Fibroblast of the aortic adventitia (primary cell): Measurements from ENCODE around the gene PKDREJ. TPM values are rescaled to one million over a fixed set of nuclear protein-coding genes. Genes with fewer than 3 reads are reported as not detected.

ENCODE experiments used
- DNase-seq: peaks from one replicate; pipeline ENCODE4 v3.0.0-alpha.2; 2010; ENCODE audit warnings: low read depth
- H3K4me3 ChIP-seq: 2 replicates; pipeline ENCODE4 v1.5.1; 2011; ENCODE audit warnings: low read depth, mild to moderate bottlenecking, control low read depth, low read length, moderate library complexity
- CTCF ChIP-seq: IDR thresholded peaks from 2 replicates; pipeline ENCODE4 v1.5.1; 2011; ENCODE audit warnings: mild to moderate bottlenecking, low read length, control low read depth, inconsistent platforms; ENCODE audit not compliant: insufficient read depth
- total RNA-seq: library from RNA; depleted of rRNA; stranded (reverse); fragments of >200 nt; gene quantifications from 2 replicates; pipeline ENCODE4 v1.2.3, GENCODE V29; 2012; ENCODE audit warnings: low replicate concordance

The PKDREJ gene
- total RNA-seq, 1 donor: 0.09 TPM

DNA sequence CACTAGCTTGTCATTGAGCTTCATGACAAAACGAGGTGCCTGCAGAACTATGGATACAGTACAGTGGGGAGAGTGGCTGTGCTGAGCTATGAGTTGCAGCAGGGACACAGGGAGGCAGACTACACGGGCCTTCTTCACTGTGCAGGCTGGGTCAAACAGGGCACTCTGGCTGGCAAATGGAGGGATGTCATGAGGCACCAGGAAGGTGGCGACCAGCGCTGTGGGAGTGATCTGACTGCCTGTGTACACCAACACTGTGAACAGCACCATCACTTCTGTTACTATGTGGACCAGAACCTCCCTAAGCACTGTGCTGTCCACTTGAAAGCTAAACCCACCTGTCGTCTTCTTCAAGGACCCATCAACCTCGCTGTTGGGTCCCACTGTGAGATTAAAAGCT, 3.1 kb downstream of the PKDREJ start:
- DNase-seq: no peak
- TF ChIP-seq CTCF: no peak
- no peak overlapping the region for H3K4me3 ChIP-seq

- H3K4me3 ChIP-seq: no peak overlapping the region
- no peak for DNase-seq
- TF ChIP-seq CTCF: no peak
These were observed 3.8 kb downstream of the PKDREJ start for GRCh38 chr22:46259374-46259773.

DNA sequence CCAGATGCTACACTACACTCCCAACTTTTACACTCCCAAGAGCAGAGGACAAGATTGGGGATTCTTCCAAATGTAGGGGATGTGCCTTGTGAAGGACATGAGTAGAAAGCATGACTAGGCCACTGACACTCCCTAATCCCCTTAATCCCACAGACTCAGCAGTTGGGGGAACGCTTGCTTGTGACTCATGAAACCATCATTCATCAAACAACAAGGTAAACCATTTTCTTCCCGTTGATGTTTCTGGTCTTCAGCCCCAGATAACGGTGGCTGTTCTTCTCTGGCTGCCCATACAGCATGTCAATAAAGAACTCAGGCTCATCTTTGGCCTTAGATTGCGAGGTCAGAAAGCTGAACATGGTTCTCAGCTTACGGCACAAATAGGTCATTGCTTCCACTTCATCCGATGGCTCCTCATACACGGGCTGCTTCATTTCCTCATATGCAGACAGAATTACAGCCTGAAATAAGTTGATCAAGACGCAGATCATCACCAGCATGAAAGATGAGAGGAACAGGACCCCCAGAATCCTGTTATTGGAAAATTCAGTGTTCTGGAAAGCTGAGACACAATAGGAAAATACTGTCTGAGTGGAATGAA, 6.7 kb downstream of the PKDREJ start:
- H3K4me3 ChIP-seq: no peak overlapping the region
- TF ChIP-seq CTCF: no peak
- DNase-seq: no peak

DNA sequence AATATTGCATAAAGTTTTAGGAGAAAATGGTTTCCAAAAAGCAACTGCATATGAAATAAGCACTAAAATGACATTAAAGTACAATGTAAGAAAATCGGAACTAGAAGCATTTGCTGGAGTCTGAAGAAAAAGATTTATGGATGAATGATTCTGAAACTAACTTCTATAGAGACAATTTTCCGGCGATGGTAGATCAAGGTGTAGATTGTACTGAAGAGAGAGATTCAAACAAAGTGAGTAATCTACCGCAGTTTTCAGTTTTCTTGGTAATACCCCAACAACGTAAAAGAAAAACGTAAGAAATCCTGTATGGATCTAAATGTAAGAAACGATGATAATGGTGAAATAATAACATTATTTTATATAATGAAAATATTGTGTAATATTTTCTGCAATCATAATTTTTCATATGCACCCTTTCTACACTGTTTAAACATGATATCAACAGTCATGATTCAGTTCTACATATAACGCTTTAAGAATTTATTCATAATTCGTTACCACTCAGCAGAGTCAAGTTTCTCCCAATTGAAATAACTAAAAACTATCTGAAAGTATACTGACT, 11.2 kb downstream of the PKDREJ start:
- H3K4me3 ChIP-seq: no peak overlapping the region
- no peak for TF ChIP-seq CTCF
- no peak for DNase-seq

GRCh38 chr22:46251266-46251665, 11.9 kb downstream of the PKDREJ start:
- H3K4me3 ChIP-seq: peak overlapping the region; percentile 82
- no peak for DNase-seq
- no peak for TF ChIP-seq CTCF

DNA sequence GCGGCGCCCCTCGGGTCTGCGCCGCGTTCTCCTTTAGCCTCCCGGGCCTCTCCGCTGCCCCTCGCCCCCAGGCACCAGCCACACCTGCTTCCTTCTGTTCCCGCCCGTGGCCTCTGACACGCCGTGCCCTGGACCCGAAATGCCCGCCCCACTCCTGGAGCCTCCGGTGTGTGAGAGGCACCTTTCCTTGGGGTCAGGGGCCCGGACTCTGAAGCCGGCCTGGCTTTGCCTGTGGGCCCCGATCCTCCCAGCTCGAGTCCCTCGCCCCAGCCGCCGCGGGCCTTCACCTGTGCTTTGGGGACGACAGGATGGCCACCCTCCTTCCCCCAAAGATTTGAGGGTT, 12.4 kb downstream of the PKDREJ start:
- DNase-seq: no peak
- H3K4me3 ChIP-seq: peak overlapping the region; percentile 82
- TF ChIP-seq CTCF: no peak
